Neural cell (in vitro differentiated cells): Measurements from ENCODE around the gene SEC16A. TPM values are rescaled to one million over a fixed set of nuclear protein-coding genes. Genes with fewer than 3 reads are reported as not detected.

ENCODE experiments used
- H2AFZ ChIP-seq: fragments of 200-600, 300-800 bp; sonication (generic), shearing (Covaris generic); 2 replicates; pipeline ENCODE4 v1.6.0; 2014; ENCODE audit warnings: low read depth, mild to moderate bottlenecking, antibody characterized with exemption, low read length, moderate library complexity
- H3F3A ChIP-seq: fragments of 200-600 bp; shearing (Covaris generic); 2 replicates; pipeline ENCODE4 v1.6.1; 2016; ENCODE audit warnings: mild to moderate bottlenecking, moderate library complexity, mixed read lengths, antibody characterized with exemption, low read length; ENCODE audit not compliant: insufficient read depth, poor library complexity, severe bottlenecking
- H3K27ac ChIP-seq: fragments of 200-600, 300-800 bp; sonication (generic), shearing (Covaris generic); 2 replicates; pipeline ENCODE4 v1.5.1; 2014; ENCODE audit warnings: mild to moderate bottlenecking, low read length, moderate library complexity
- H3K27me3 ChIP-seq: fragments of 300-800, 200-600 bp; sonication (generic), shearing (Covaris generic); 2 replicates; pipeline ENCODE4 v1.6.0; 2014; ENCODE audit warnings: mild to moderate bottlenecking, low read depth, low read length, moderate library complexity; ENCODE audit not compliant: insufficient read depth
- H3K36me3 ChIP-seq: fragments of 300-800, 200-600 bp; sonication (generic), shearing (Covaris generic); 2 replicates; pipeline ENCODE4 v1.5.1; 2014; ENCODE audit warnings: mild to moderate bottlenecking, antibody characterized with exemption, low read length, moderate library complexity; ENCODE audit not compliant: insufficient read depth
- H3K4me2 ChIP-seq: fragments of 300-800, 200-600 bp; sonication (generic), shearing (Covaris generic); 2 replicates; pipeline ENCODE4 v1.6.0; 2014; ENCODE audit warnings: mild to moderate bottlenecking, low read length
- H3K4me3 ChIP-seq: fragments of 300-800, 200-600 bp; sonication (generic), shearing (Covaris generic); 2 replicates; pipeline ENCODE4 v1.5.1; 2014; ENCODE audit warnings: mild to moderate bottlenecking, low read length, moderate library complexity
- H3K79me2 ChIP-seq: fragments of 200-600 bp; shearing (Covaris generic); replicated peaks from 2 replicates; pipeline ENCODE4 v1.6.0; 2014; ENCODE audit warnings: mild to moderate bottlenecking, low read length, moderate library complexity; ENCODE audit not compliant: insufficient read depth
- H3K9ac ChIP-seq: fragments of 300-800, 200-600 bp; sonication (generic), shearing (Covaris generic); 2 replicates; pipeline ENCODE4 v1.6.1; 2016; ENCODE audit warnings: mild to moderate bottlenecking, low read length, mixed read lengths
- H3K9me2 ChIP-seq: fragments of 200-600 bp; shearing (Covaris generic); 2 replicates; pipeline ENCODE4 v1.6.1; 2016; ENCODE audit warnings: mild to moderate bottlenecking, low read length, mixed read lengths; ENCODE audit not compliant: insufficient read depth
- H3K9me3 ChIP-seq: fragments of 200-600, 300-800 bp; sonication (generic), shearing (Covaris generic); 2 replicates; pipeline ENCODE4 v1.6.1; 2016; ENCODE audit warnings: mild to moderate bottlenecking, mixed run types, low read length, moderate library complexity, mixed read lengths
- H4K20me1 ChIP-seq: fragments of 200-600 bp; shearing (Covaris generic); 2 replicates; pipeline ENCODE4 v1.6.1; 2016; ENCODE audit warnings: mild to moderate bottlenecking, mixed run types; ENCODE audit not compliant: insufficient read depth
- EP300 ChIP-seq: fragments of 450-650 bp; conservative IDR thresholded peaks from 2 replicates; pipeline ENCODE4 v1.6.1; 2014; ENCODE audit warnings: antibody characterized with exemption, mild to moderate bottlenecking, moderate library complexity; ENCODE audit not compliant: poor library complexity, severe bottlenecking
- EZH2 ChIP-seq: fragments of 200-600, 300-800 bp; shearing (Covaris generic), sonication (generic); IDR thresholded peaks from 2 replicates; pipeline ENCODE4 v1.6.1; 2014; ENCODE audit warnings: antibody characterized with exemption, low read length, borderline replicate concordance, mild to moderate bottlenecking; ENCODE audit not compliant: insufficient read depth, poor library complexity, severe bottlenecking
- MXI1 ChIP-seq: fragments of 450-650 bp; conservative IDR thresholded peaks from 2 replicates; pipeline ENCODE4 v1.6.1; 2014; ENCODE audit warnings: antibody characterized with exemption, mild to moderate bottlenecking; ENCODE audit not compliant: poor library complexity, severe bottlenecking
- POLR2AphosphoS5 ChIP-seq: IDR thresholded peaks from 2 replicates; pipeline ENCODE4 v1.6.1; 2012
- RAD21 ChIP-seq: fragments of 450-650 bp; conservative IDR thresholded peaks from 2 replicates; pipeline ENCODE4 v1.6.1; 2014; ENCODE audit warnings: antibody characterized with exemption, mild to moderate bottlenecking, moderate library complexity
- SMC3 ChIP-seq: fragments of 450-650 bp; conservative IDR thresholded peaks from 2 replicates; pipeline ENCODE4 v1.6.1; 2014; ENCODE audit warnings: antibody characterized with exemption, mild to moderate bottlenecking, moderate library complexity; ENCODE audit not compliant: poor library complexity
- TAF1 ChIP-seq: IDR thresholded peaks from 2 replicates; pipeline ENCODE4 v1.6.1; 2012; ENCODE audit warnings: low read depth
- polyA plus RNA-seq: library from polyadenylated mRNA; depleted of rRNA; stranded (reverse); fragments of >200 nt; gene quantifications from 2 replicates; pipeline ENCODE4 v1.2.3, GENCODE V29; 2014
- TF ChIP-seq, protein P1 (sequence below): fragments of 450-650 bp; IDR thresholded peaks from 2 replicates; pipeline ENCODE4 v1.5.1; 2014; ENCODE audit warnings: antibody characterized with exemption, mild to moderate bottlenecking, moderate library complexity; ENCODE audit not compliant: poor library complexity, severe bottlenecking
- TF ChIP-seq, protein P2 (sequence below): IDR thresholded peaks from 2 replicates; pipeline ENCODE4 v1.6.1; 2012; ENCODE audit warnings: borderline replicate concordance

Gene SEC16A
- polyA plus RNA-seq, 1 donor from 2014 or later, result 15.4 TPM

- Histone ChIP-seq H3K27me3 (no peaks in the 10 kb centered on the region), H3K9me3 (no peaks in the 10 kb centered on the region), H3K36me3 (no peaks in the 10 kb centered on the region), H3K9me2 (no peaks in the 10 kb centered on the region), H3K79me2 (no peaks in the 10 kb centered on the region), H3K4me3 (no peak overlapping the region), H3K9ac (no peak overlapping the region), H3K27ac (no peak overlapping the region), H3K4me2 (no peak overlapping the region), H2AFZ (no peak overlapping the region), H3F3A (no peaks in the 10 kb centered on the region), H4K20me1 (no peaks in the 10 kb centered on the region)
- TF ChIP-seq POLR2AphosphoS5 (no peak), EP300 (no peak), EZH2 (no peak)
Observed at GRCh38 chr9:136418182-136419091, 64.4 kb downstream of the SEC16A start.

DNA sequence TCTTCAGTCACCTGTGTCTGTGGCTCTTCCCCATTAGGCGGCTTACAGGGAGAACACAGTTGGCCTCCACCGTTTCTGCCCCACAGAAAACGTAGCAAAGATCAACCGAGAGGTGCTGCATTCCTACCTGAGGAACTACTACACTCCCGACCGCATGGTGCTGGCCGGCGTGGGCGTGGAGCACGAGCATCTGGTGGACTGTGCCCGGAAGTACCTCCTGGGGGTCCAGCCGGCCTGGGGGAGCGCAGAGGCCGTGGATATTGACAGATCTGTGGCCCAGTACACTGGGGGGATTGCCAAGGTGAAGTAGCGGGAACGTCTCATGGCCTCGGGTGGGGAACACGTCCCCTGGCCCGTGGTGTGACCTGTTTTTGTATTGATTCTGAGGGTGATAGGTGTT is 65.9 kb downstream of the SEC16A start:
- Histone ChIP-seq H3K27me3 (no peaks in the 10 kb centered on the region), H3F3A (no peaks in the 10 kb centered on the region), H3K27ac (no peak overlapping the region), H3K9me2 (no peaks in the 10 kb centered on the region), H2AFZ (no peak overlapping the region), H3K36me3 (no peaks in the 10 kb centered on the region), H3K4me2 (no peak overlapping the region), H3K4me3 (no peak overlapping the region), H3K9ac (no peak overlapping the region), H3K9me3 (no peaks in the 10 kb centered on the region), H3K79me2 (peaks cover 12% of the 10 kb centered on the region), H4K20me1 (no peaks in the 10 kb centered on the region)
- TF ChIP-seq EP300, result no peak

DNA sequence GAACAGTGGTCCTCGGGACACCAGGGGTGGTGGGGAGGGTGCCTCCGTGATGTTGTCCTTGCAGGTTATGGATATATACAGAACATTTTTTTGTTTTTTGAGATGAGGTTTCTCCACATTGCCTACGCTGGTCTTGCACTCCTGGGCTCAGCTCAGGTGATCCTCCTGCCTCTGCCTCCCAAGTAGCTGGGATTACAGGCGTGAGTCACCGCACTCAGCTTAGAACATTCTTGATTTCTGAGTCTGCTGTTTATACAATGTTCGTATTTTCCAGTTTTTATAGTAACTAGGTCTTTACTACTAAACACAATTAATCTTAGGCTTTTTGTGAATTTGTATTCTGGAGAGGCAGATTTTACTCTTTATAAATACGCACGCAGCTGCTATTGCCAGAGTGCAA is 66.4 kb downstream of the SEC16A start:
- H2AFZ ChIP-seq, result no peak overlapping the region
- H4K20me1 ChIP-seq, result no peaks in the 10 kb centered on the region
- no peaks in the 10 kb centered on the region for H3K36me3 ChIP-seq
- H3K4me2 ChIP-seq, result no peak overlapping the region
- no peak overlapping the region for H3K9ac ChIP-seq
- H3F3A ChIP-seq, result no peaks in the 10 kb centered on the region
- no peaks in the 10 kb centered on the region for H3K27me3 ChIP-seq
- no peaks in the 10 kb centered on the region for H3K9me2 ChIP-seq
- no peak for TF ChIP-seq EP300
- no peak for TF ChIP-seq EZH2
- TF ChIP-seq, protein P1, sequence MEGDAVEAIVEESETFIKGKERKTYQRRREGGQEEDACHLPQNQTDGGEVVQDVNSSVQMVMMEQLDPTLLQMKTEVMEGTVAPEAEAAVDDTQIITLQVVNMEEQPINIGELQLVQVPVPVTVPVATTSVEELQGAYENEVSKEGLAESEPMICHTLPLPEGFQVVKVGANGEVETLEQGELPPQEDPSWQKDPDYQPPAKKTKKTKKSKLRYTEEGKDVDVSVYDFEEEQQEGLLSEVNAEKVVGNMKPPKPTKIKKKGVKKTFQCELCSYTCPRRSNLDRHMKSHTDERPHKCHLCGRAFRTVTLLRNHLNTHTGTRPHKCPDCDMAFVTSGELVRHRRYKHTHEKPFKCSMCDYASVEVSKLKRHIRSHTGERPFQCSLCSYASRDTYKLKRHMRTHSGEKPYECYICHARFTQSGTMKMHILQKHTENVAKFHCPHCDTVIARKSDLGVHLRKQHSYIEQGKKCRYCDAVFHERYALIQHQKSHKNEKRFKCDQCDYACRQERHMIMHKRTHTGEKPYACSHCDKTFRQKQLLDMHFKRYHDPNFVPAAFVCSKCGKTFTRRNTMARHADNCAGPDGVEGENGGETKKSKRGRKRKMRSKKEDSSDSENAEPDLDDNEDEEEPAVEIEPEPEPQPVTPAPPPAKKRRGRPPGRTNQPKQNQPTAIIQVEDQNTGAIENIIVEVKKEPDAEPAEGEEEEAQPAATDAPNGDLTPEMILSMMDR, result no peak
- no peak for TF ChIP-seq TAF1
- no peak for TF ChIP-seq SMC3
- no peak for TF ChIP-seq POLR2AphosphoS5
- no peak for TF ChIP-seq MXI1
- TF ChIP-seq, protein P2, sequence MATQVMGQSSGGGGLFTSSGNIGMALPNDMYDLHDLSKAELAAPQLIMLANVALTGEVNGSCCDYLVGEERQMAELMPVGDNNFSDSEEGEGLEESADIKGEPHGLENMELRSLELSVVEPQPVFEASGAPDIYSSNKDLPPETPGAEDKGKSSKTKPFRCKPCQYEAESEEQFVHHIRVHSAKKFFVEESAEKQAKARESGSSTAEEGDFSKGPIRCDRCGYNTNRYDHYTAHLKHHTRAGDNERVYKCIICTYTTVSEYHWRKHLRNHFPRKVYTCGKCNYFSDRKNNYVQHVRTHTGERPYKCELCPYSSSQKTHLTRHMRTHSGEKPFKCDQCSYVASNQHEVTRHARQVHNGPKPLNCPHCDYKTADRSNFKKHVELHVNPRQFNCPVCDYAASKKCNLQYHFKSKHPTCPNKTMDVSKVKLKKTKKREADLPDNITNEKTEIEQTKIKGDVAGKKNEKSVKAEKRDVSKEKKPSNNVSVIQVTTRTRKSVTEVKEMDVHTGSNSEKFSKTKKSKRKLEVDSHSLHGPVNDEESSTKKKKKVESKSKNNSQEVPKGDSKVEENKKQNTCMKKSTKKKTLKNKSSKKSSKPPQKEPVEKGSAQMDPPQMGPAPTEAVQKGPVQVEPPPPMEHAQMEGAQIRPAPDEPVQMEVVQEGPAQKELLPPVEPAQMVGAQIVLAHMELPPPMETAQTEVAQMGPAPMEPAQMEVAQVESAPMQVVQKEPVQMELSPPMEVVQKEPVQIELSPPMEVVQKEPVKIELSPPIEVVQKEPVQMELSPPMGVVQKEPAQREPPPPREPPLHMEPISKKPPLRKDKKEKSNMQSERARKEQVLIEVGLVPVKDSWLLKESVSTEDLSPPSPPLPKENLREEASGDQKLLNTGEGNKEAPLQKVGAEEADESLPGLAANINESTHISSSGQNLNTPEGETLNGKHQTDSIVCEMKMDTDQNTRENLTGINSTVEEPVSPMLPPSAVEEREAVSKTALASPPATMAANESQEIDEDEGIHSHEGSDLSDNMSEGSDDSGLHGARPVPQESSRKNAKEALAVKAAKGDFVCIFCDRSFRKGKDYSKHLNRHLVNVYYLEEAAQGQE, result no peak
- no peak for TF ChIP-seq RAD21
- peaks cover 17% of the 10 kb centered on the region for H3K79me2 ChIP-seq
- H3K27ac ChIP-seq, result no peak overlapping the region
- no peak overlapping the region for H3K4me3 ChIP-seq
- H3K9me3 ChIP-seq, result no peaks in the 10 kb centered on the region
